GM23248 (cell line): ENCODE data around the gene EFNB1. TPM values are rescaled to one million over a fixed set of nuclear protein-coding genes. Genes with fewer than 3 reads are reported as not detected.

Source experiments
- DNase-seq: peaks from one replicate; pipeline ENCODE4 v3.0.0-alpha.2; 2015
- H2AFZ ChIP-seq: fragments of 200-600 bp; sonication (generic); 2 replicates; pipeline ENCODE4 v1.6.1; 2016; ENCODE audit warnings: antibody characterized with exemption
- H3F3A ChIP-seq: fragments of 200-600 bp; sonication (generic); 2 replicates; pipeline ENCODE4 v1.6.1; 2016; ENCODE audit warnings: mild to moderate bottlenecking, antibody characterized with exemption, mixed run types; ENCODE audit not compliant: insufficient read depth
- H3K27ac ChIP-seq: fragments of 200-600 bp; sonication (generic); 2 replicates; pipeline ENCODE4 v1.5.1; 2016; ENCODE audit warnings: mild to moderate bottlenecking
- H3K27me3 ChIP-seq: fragments of 200-600 bp; sonication (generic); replicated peaks from 2 replicates; pipeline ENCODE4 v1.6.1; 2016; ENCODE audit warnings: mild to moderate bottlenecking; ENCODE audit not compliant: insufficient read depth
- H3K36me3 ChIP-seq: fragments of 200-600 bp; sonication (generic); 2 replicates; pipeline ENCODE4 v1.6.1; 2016; ENCODE audit warnings: low read depth, mild to moderate bottlenecking
- H3K4me1 ChIP-seq: fragments of 200-600 bp; sonication (generic); 2 replicates; pipeline ENCODE4 v1.6.1; 2016; ENCODE audit warnings: mild to moderate bottlenecking; ENCODE audit not compliant: insufficient read depth
- H3K4me2 ChIP-seq: fragments of 200-600 bp; sonication (generic); one replicate; pipeline ENCODE4 v1.6.1; 2016; ENCODE audit warnings: mild to moderate bottlenecking; ENCODE audit not compliant: unreplicated experiment
- H3K4me3 ChIP-seq: fragments of 200-600 bp; sonication (generic); 2 replicates; pipeline ENCODE4 v1.5.1; 2016; ENCODE audit warnings: mild to moderate bottlenecking
- H3K79me2 ChIP-seq: fragments of 200-600 bp; sonication (generic); 2 replicates; pipeline ENCODE4 v1.6.1; 2016; ENCODE audit warnings: mild to moderate bottlenecking; ENCODE audit not compliant: insufficient read depth
- H3K9ac ChIP-seq: fragments of 200-600 bp; sonication (generic); 2 replicates; pipeline ENCODE4 v1.6.1; 2016; ENCODE audit warnings: mild to moderate bottlenecking
- H3K9me2 ChIP-seq: fragments of 200-600 bp; sonication (generic); 2 replicates; pipeline ENCODE4 v1.6.1; 2016; ENCODE audit warnings: mixed run types, mild to moderate bottlenecking, moderate library complexity; ENCODE audit not compliant: insufficient read depth
- H3K9me3 ChIP-seq: fragments of 200-600 bp; sonication (generic); one replicate; pipeline ENCODE4 v1.6.1; 2017; ENCODE audit warnings: low read depth
- H4K20me1 ChIP-seq: fragments of 200-600 bp; sonication (generic); 2 replicates; pipeline ENCODE4 v1.6.0; 2016; ENCODE audit not compliant: insufficient read depth
- EZH2 ChIP-seq: fragments of 200-600 bp; sonication (generic); IDR thresholded peaks from 2 replicates; pipeline ENCODE4 v1.6.1; 2018; ENCODE audit warnings: antibody characterized with exemption, mild to moderate bottlenecking; ENCODE audit not compliant: insufficient read depth, poor library complexity, severe bottlenecking
- EZH2phosphoT487 ChIP-seq: fragments of 200-600 bp; sonication (generic); IDR thresholded peaks from 2 replicates; pipeline ENCODE4 v1.6.1; 2018; ENCODE audit warnings: antibody characterized with exemption, moderate library complexity, mild to moderate bottlenecking, low read depth; ENCODE audit not compliant: insufficient read depth
- WGBS, 2 experiments: methylation state at CpG; one replicate each; pipeline ENCODE4 v1.1.6; 2015 to 2017; ENCODE audit warnings: low lambda C conversion rate in 2 of 2, low coverage in 1 of 2; ENCODE audit errors: missing lambda C conversion rate in 2 of 2; 5-methylcytosine and 5-hydroxymethylcytosine counted together
- in situ Hi-C: fragments of 300-500 bp; cut with MboI; formaldehyde crosslinking; loops from 2 replicates; pipeline ENCODE4 v1.15.0; 2020
- polyA plus RNA-seq: library from polyadenylated mRNA; unstranded; fragments of >200 nt; fragmentation: Nextera tagmentation; extraction: Ambion mirVana; gene quantifications from 2 replicates; pipeline ENCODE4 v1.2.1, GENCODE V29; 2016
- total RNA-seq: library from RNA; depleted of rRNA; stranded (reverse); fragments of >200 nt; shearing (Covaris generic); gene quantifications from 2 replicates; pipeline ENCODE4 v1.2.3, GENCODE V29; 2014

EFNB1 gene
- total and polyA plus RNA-seq, 2 experiments from 2014 or later = 5.3 to 15.8 TPM

DNA sequence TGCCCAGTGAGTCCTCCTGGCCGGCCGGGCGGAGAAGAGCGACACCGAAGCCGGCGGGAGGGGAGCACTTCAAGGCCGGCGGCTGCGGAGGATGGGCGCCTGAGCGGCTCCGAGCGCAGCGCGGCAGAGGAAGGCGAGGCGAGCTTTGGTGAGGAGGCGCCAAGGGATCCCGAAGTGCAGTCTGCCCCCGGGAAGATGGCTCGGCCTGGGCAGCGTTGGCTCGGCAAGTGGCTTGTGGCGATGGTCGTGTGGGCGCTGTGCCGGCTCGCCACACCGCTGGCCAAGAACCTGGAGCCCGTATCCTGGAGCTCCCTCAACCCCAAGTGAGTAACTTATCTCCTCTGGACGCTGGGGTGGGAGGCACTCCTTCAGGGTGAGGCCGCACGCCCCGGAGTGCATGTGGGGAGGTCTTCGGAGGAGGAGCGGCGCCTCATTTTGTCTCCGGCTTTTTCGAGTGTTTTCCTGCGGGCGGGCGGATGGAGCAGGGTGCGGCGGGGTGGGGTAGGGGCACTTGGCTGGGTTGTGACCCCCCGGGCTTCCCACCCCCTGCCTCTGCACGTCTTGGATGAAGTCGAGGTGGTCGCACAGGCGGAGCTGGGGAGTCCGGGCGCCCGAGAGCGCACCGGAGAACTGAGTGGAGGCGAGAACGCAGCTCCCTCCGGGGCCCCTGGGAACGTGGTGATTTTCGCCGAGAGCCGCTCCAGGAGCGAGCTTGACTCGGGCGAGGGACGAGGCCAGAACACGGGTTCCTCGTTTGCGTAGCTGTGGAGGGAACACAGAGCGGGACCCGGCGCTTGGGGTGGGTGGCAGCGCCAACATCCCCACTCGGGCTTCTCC, 979 bp downstream of the EFNB1 start:
- H3K79me2 ChIP-seq = peaks cover 12% of the 10 kb centered on the region; the same call in 1 of the 2 replicates

DNA sequence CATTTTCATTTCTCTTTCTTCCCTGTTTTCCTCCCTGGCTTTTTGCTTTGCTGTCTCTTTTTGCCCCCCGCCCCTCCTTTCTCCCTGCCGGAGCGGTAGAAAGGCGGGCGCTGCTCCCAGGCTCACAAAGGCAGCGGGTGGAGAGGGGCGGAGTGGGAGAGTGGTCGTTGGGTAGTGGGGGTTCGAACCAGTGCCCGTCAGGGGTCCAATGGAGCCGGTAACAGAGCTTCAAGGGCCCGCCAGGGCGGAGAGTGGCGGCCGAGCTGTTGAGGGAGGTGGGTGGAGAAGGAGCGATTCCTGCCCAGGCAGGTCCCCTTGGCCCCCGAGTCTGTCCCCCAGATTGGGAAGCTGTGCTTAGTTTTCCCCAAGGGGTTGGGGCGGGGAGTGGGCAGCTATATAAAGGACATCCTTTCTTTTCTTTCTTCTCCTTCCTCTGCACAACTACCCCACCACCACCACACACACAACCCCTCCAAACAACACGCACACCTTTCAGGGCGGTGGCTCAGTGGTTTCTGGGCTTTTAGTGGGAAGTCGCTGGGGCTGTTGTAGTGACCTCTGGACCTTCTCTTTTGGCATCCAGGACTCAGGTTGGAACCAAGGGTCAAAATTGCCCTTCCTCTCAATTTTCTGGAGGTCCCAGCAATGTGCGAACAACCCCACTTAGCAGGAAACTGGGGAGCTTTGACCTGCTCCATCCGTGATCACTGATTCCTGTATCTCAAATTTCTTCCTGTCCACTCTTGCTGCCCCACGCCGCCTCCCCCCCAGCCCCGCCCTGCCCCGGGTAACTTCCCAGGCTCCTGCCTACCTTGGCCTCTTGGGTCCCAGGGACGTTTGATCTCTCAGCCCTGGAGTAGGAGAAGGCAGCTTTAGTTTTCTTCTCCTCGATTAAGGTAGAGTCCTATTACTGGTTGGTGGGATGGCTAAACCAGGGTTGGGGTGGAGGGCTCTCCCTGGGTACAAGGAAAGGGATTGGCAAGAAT, 1.9 kb downstream of the EFNB1 start:
- peak overlapping the region; percentile 72 for H2AFZ ChIP-seq
- H3K27ac ChIP-seq = no peak overlapping the region
- H3K4me3 ChIP-seq = peak overlapping the region; percentile 84
- TF ChIP-seq EZH2phosphoT487 (no peak), EZH2 (no peak)
- DNase-seq = no peak
- H3K9me2 ChIP-seq = no peaks in the 10 kb centered on the region
- H3K4me2 ChIP-seq = peak overlapping the region; percentile 92
- WGBS, 2 experiments = 1 to 9% methylated on average over 17 to 24 of the region's 29 CpGs
- no peaks in the 10 kb centered on the region for H3K27me3 ChIP-seq
- in situ Hi-C loops = no loop called here
- no peaks in the 10 kb centered on the region for H4K20me1 ChIP-seq
- peak overlapping the region; percentile 78 for H3K9ac ChIP-seq
- peaks cover 12% of the 10 kb centered on the region; the same call in 1 of the 2 replicates for H3K79me2 ChIP-seq
- 0 out of 2 replicates have a peak, but pooled peaks cover 3% of the 10 kb centered on the region for H3K4me1 ChIP-seq
- no peaks in the 10 kb centered on the region for H3K36me3 ChIP-seq
- no peaks in the 10 kb centered on the region for H3F3A ChIP-seq
- no peaks in the 10 kb centered on the region for H3K9me3 ChIP-seq

More for the DNA sequence above, 979 bp downstream of the EFNB1 start:
- no peaks in the 10 kb centered on the region for H3K9me3 ChIP-seq
- H3K9me2 ChIP-seq = no peaks in the 10 kb centered on the region
- 0 out of 2 replicates have a peak overlapping the region, but pooled peaks have one; percentile 61 for H3K27ac ChIP-seq
- H3K36me3 ChIP-seq = no peaks in the 10 kb centered on the region
- H2AFZ ChIP-seq = peak overlapping the region; percentile 72
- TF ChIP-seq EZH2 (no peak), EZH2phosphoT487 (no peak)
- no peaks in the 10 kb centered on the region for H4K20me1 ChIP-seq
- peak overlapping the region; percentile 84 for H3K4me3 ChIP-seq
- H3K4me2 ChIP-seq = peak overlapping the region; percentile 92
- in situ Hi-C loops = loop anchor here (5.0 to 10.0 kb wide), 2 partner anchors 388 to 555 kb away; no protein-coding TSS in a partner anchor
- H3K4me1 ChIP-seq = 0 out of 2 replicates have a peak, but pooled peaks cover 3% of the 10 kb centered on the region
- DNase-seq = peak; percentile 70
- H3F3A ChIP-seq = no peaks in the 10 kb centered on the region
- peak overlapping the region; percentile 78 for H3K9ac ChIP-seq
- H3K27me3 ChIP-seq = no peaks in the 10 kb centered on the region
- 0 to 2% methylated on average over 30 to 40 of the region's 74 CpGs for WGBS, 2 experiments

GRCh38 chrX:68831405-68832100, 2.7 kb downstream of the EFNB1 start:
- 0 out of 2 replicates have a peak, but pooled peaks cover 3% of the 10 kb centered on the region for H3K4me1 ChIP-seq
- no peaks in the 10 kb centered on the region for H3K36me3 ChIP-seq
- peak overlapping the region; percentile 56; the same call in 1 of the 2 replicates for H2AFZ ChIP-seq
- no peak for TF ChIP-seq EZH2phosphoT487
- no peak for TF ChIP-seq EZH2
- H3K9me2 ChIP-seq = no peaks in the 10 kb centered on the region
- H3K4me2 ChIP-seq = peak overlapping the region; percentile 92
- in situ Hi-C loops = no loop called here
- H3K4me3 ChIP-seq = peak overlapping the region; percentile 84
- H3F3A ChIP-seq = no peaks in the 10 kb centered on the region
- H3K9me3 ChIP-seq = no peaks in the 10 kb centered on the region
- peak overlapping the region; percentile 39; the same call in 1 of the 2 replicates for H3K27ac ChIP-seq
- H3K27me3 ChIP-seq = no peaks in the 10 kb centered on the region
- H4K20me1 ChIP-seq = no peaks in the 10 kb centered on the region
- 4 to 6% methylated on average over 5 of the region's 7 CpGs for WGBS, 2 experiments
- no peak for DNase-seq
- H3K79me2 ChIP-seq = peaks cover 12% of the 10 kb centered on the region; the same call in 1 of the 2 replicates
- peak overlapping the region; percentile 67 for H3K9ac ChIP-seq
